ENCODE data around the gene MIA2. TPM values are rescaled to one million over a fixed set of nuclear protein-coding genes. Genes with fewer than 3 reads are reported as not detected.

The MIA2 gene
- total RNA-seq, 1 experiment from 2014 or later: 21.4 TPM

Other genes starting within 250 kb of the MIA2 start
- gene SEC23A, start 130.7 kb upstream of the MIA2 start, total RNA-seq (2014; rRNA removed; shearing (Covaris generic)): 136 and 159 TPM in 2 replicates
- 57.0 and 72.8 TPM in 2 replicates for gene GEMIN2, start 119.6 kb upstream of the MIA2 start, total RNA-seq (2014; rRNA removed; shearing (Covaris generic))
- 22.8 and 24.2 TPM in 2 replicates for gene TRAPPC6B, start 63.6 kb upstream of the MIA2 start, total RNA-seq (2014; rRNA removed; shearing (Covaris generic))
- 14.2 and 16.1 TPM in 2 replicates for gene PNN, start 58.7 kb upstream of the MIA2 start, total RNA-seq (2014; rRNA removed; shearing (Covaris generic))
- 11.5 and 13.1 TPM in 2 replicates for gene FBXO33, start 198.5 kb downstream of the MIA2 start, total RNA-seq (2014; rRNA removed; shearing (Covaris generic))

Measured in RPMI7951 (cell line).